ENCODE measurements around the gene HOXD1.

DNA sequence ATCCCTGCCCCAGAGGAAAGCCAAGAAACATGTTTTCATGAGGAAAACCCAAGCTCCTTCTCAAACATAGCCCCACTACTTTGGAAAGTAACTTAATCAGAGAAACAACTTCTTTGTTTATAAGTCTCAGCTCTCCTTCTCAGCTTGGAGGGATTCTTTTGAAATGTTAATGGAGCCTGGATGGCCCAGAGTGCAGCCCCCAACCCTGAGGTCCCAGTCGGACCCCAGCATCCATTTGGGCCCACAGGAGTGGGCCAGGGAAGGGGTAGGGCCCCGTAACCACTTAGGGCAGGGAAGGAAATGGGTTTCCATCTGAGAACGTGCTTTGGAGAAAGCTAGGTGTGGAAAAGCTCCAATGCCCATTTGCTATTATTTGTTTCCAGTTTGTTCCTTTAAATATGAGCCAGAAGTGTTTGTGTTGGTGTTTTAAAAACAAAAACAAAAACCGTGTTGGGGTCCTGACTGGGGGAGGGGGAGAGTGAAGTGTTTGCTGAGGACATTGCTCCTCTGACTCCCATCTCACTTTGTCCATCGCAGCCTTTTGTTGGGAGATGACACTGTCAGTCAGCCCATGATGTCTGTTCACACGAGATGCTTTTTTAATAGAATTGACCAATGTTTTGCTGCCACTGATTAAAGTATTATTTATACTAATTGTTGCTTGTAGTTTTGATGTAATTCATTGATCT is 33.0 kb upstream of the HOXD1 start:
- no peak for TF ChIP-seq POLR2A (IDR thresholded peaks at IDR 0.05; ENCODE audit: low read depth, low read length)
- no peak for TF ChIP-seq POLR2AphosphoS5 (IDR thresholded peaks at IDR 0.05; ENCODE audit: low read depth, low read length)
- TF ChIP-seq TAF1 (IDR thresholded peaks at IDR 0.05; ENCODE audit: borderline replicate concordance, low read depth, low read length), result no peak

Measured in GM12892 (cell line).